SK-N-MC (cell line): ENCODE results near the gene CCDC190.

Experiments
- EZH2 ChIP-seq: fragments of 200-600 bp; sonication (generic); IDR thresholded peaks from one replicate; pipeline ENCODE4 v1.6.1; 2017; ENCODE audit warnings: antibody characterized with exemption
- POLR2AphosphoS5 ChIP-seq: IDR thresholded peaks from 2 replicates; pipeline ENCODE4 v1.6.1; 2012; ENCODE audit warnings: mild to moderate bottlenecking, low read depth, low read length, borderline replicate concordance

DNA sequence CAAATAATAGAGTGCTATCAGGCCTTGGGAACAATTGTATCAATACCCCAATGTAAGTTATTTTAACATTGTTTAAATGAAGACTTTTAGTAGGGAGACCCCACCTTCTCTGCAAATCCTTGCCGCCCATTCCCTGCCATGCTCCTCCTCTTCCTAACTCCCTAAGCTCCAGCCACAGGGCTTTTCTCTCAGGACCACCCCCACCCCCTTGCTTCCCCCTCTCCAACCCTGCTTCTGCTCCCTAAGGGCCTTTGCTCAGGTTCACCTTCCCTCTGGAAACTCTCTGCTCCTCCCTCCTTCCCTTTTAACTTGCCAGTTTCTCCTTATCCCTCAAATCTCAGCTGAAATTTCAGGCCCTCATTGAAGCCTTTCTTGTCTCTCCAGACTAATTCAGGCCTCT is 16.8 kb downstream of the CCDC190 start:
- TF ChIP-seq EZH2 (no peak), POLR2AphosphoS5 (no peak)
